HepG2 (cell line): ENCODE data around the gene APOL5. TPM values are rescaled to one million over a fixed set of nuclear protein-coding genes. Genes with fewer than 3 reads are reported as not detected.

Experiments
- ATAC-seq: fragments of 200-7000 bp; cut with Tn5 transposase; 3 replicates; pipeline ENCODE4 v1.9.1; 2020; ENCODE audit warnings: mild to moderate bottlenecking, moderate library complexity
- BruUV-seq: library from RNA; stranded (reverse); fragments of 400-500 nt; replicated peaks from 2 replicates; lab custom pipeline; 2021; lab: Mats Ljungman, UMichigan
- CTCF ChIA-PET: fragments of 300-600 bp; formaldehyde crosslinking; extraction: SDS; loops from one replicate; lab custom pipeline; 2021; ENCODE audit warnings: low total read pairs, inconsistent platforms, low intra/inter-chr PET ratio; lab: Yijun Ruan, JAX
- POLR2A ChIA-PET: fragments of 350-600 bp; sonication (Branson Sonifier 250); formaldehyde crosslinking; loops from one replicate; lab custom pipeline; 2020; ENCODE audit warnings: antibody characterized with exemption, inconsistent platforms; lab: Yijun Ruan, JAX
- DNase-seq: peaks from one replicate; pipeline ENCODE4 v3.0.0-alpha.2; 2015; ENCODE audit warnings: low spot score
- FAIRE-seq: peaks from 3 replicates; lab custom pipeline; 2011; peaks lifted over from hg19 to GRCh38; lab: Jason Lieb, UNC
- H2AFZ ChIP-seq: one replicate; pipeline ENCODE4 v1.6.1; 2011; ENCODE audit warnings: low read length, inconsistent platforms
- H3K27ac ChIP-seq: fragments of 300-600 bp; 3 replicates; pipeline ENCODE4 v1.8.0; 2011; ENCODE audit warnings: mixed run types, mild to moderate bottlenecking, mixed read lengths, low read length, inconsistent platforms; ENCODE audit not compliant: insufficient read depth; ENCODE audit errors: extremely low read length
- H3K27me3 ChIP-seq, 2 experiments: fragments of 200-600 bp in 1 of 2; 2 replicates in 1 of 2; 3 replicates in 1 of 2; pipeline versions ENCODE4 v1.6.0 to v1.8.0; 2011; ENCODE audit warnings: low read length in 2 of 2, mild to moderate bottlenecking in 2 of 2, moderate library complexity in 2 of 2, inconsistent platforms in 1 of 2; ENCODE audit not compliant: insufficient read depth in 2 of 2, control insufficient read depth in 1 of 2
- H3K36me3 ChIP-seq, 2 experiments: fragments of 200-600 bp in 1 of 2; replicated peaks in 1 of 2; 2 replicates in 1 of 2; 3 replicates in 1 of 2; pipeline versions ENCODE4 v1.5.1 to v1.8.0; 2011; ENCODE audit warnings: low read length in 2 of 2, inconsistent platforms in 1 of 2; ENCODE audit not compliant: insufficient read depth in 2 of 2, control insufficient read depth in 1 of 2
- H3K4me1 ChIP-seq: 2 replicates; pipeline ENCODE4 v1.5.1; 2012; ENCODE audit warnings: low read length, inconsistent platforms; ENCODE audit not compliant: insufficient read depth
- H3K4me2 ChIP-seq: 2 replicates; pipeline ENCODE4 v1.6.0; 2011; ENCODE audit warnings: low read depth, low read length, inconsistent platforms
- H3K4me3 ChIP-seq, 3 experiments: fragments of 200-600 bp in 1 of 3; sonication (generic), shearing (Covaris generic) in 1 of 3; replicated peaks in 1 of 3; 2 replicates each; pipeline ENCODE4 v1.5.1; 2011 to 2016; ENCODE audit warnings: low read length in 3 of 3, inconsistent platforms in 2 of 3, low read depth in 2 of 3, mild to moderate bottlenecking in 2 of 3, control low read depth in 1 of 3, mixed read lengths in 1 of 3; ENCODE audit not compliant: insufficient read depth in 1 of 3
- H3K79me2 ChIP-seq: one replicate; pipeline ENCODE4 v1.6.1; 2011; ENCODE audit warnings: low read length, inconsistent platforms; ENCODE audit not compliant: insufficient read depth
- H3K9ac ChIP-seq: 2 replicates; pipeline ENCODE4 v1.6.0; 2011; ENCODE audit warnings: mild to moderate bottlenecking, low read depth, low read length, inconsistent platforms; ENCODE audit not compliant: insufficient read depth
- H3K9me3 ChIP-seq: 2 replicates; pipeline ENCODE4 v1.5.1; 2012; ENCODE audit warnings: mild to moderate bottlenecking, low read length
- H4K20me1 ChIP-seq: 2 replicates; pipeline ENCODE4 v1.6.0; 2011; ENCODE audit warnings: inconsistent platforms, mild to moderate bottlenecking, low read length, moderate library complexity; ENCODE audit not compliant: insufficient read depth
- CTCF ChIP-seq: sonication (generic); formaldehyde crosslinking; IDR thresholded peaks from 2 replicates; pipeline ENCODE4 v1.5.0; 2020; ENCODE audit warnings: mild to moderate bottlenecking, missing genetic modification reagents, moderate library complexity
- GLI4 ChIP-seq: sonication (generic); formaldehyde crosslinking; IDR thresholded peaks from 2 replicates; pipeline ENCODE4 v1.5.1; 2020; ENCODE audit warnings: missing genetic modification reagents, mild to moderate bottlenecking, moderate library complexity, borderline replicate concordance
- MAFF ChIP-seq: IDR thresholded peaks from 2 replicates; pipeline ENCODE4 v1.6.1; 2011; ENCODE audit warnings: low read depth, low read length, improper control_type of control experiment
- MAFK ChIP-seq, 2 experiments: IDR thresholded peaks in 1 of 2; conservative IDR thresholded peaks in 1 of 2; 2 replicates each; pipeline ENCODE4 v1.6.1; 2011; ENCODE audit warnings: improper control_type of control experiment in 2 of 2, low read length in 2 of 2
- SMC3 ChIP-seq: IDR thresholded peaks from 2 replicates; pipeline ENCODE4 v1.6.1; 2011; ENCODE audit warnings: low read length, improper control_type of control experiment
- STAG1 ChIP-seq: sonication (generic); formaldehyde crosslinking; IDR thresholded peaks from 2 replicates; pipeline ENCODE4 v1.4.0; 2020; ENCODE audit warnings: missing genetic modification reagents
- ZNF282 ChIP-seq: fragments of 450-650 bp; IDR thresholded peaks from 2 replicates; pipeline ENCODE4 v1.6.1; 2018; ENCODE audit not compliant: partially characterized antibody
- WGBS: methylation state at CpG from one replicate; pipeline ENCODE4 v1.1.6; 2017; ENCODE audit warnings: low lambda C conversion rate; 5-methylcytosine and 5-hydroxymethylcytosine counted together
- in situ Hi-C: cut with HindIII; loops from 2 replicates; pipeline ENCODE4 v1.10.0; 2017; ENCODE audit warnings: low pct_unique_long_range_greater_than_20kb; ENCODE audit not compliant: extremely low pct_ligation_motif_present
- intact Hi-C: fragments of 100-400 bp; cut with micrococcal nuclease; formaldehyde crosslinking; loops from one replicate; pipeline ENCODE4 v1.10.0; 2022; ENCODE audit not compliant: unreplicated experiment
- polyA plus RNA-seq, 8 experiments: library from polyadenylated mRNA; depleted of rRNA in 3 of 8; stranded (reverse) in 7 of 8; unstranded in 1 of 8; fragments of >200 nt; fragmentation: Illumina TruSeq in 4 of 8; extraction: Trizol in 4 of 8; gene quantifications; 2 replicates each; pipeline versions ENCODE4 v1.2.1 to v1.2.3, GENCODE V29; 2011 to 2016; ENCODE audit warnings: low read depth in 4 of 8, missing spikeins in 1 of 8, mixed read lengths in 1 of 8; ENCODE audit not compliant: insufficient read depth in 1 of 8
- total RNA-seq, 5 experiments: library from RNA; depleted of rRNA; stranded (reverse); fragments of >200 nt; fragmentation: Illumina TruSeq; extraction: Trizol; gene quantifications; 2 replicates each; pipeline ENCODE4 v1.2.3, GENCODE V29; 2016; ENCODE audit warnings: low read depth in 1 of 5
- TF ChIP-seq, protein P1 (sequence below): sonication (generic); formaldehyde crosslinking; IDR thresholded peaks from 2 replicates; pipeline ENCODE4 v1.5.0; 2020; ENCODE audit warnings: missing genetic modification reagents

APOL5 gene
- total and polyA plus RNA-seq, 2 of the 13 experiments (the other 11 are each of a cell fraction or from before 2014, with no cell fraction given): not detected

GRCh38 chr22:35684270-35684700 lies 33.4 kb upstream of the APOL5 start:
- WGBS: 7% methylated on average over 3 of the region's 3 CpGs
- FAIRE-seq (no peak), DNase-seq (peak; percentile 19), ATAC-seq (no peak; the same call in 1 of the 3 replicates)
- Histone ChIP-seq H3K27ac (no peak overlapping the region), H3K4me3 (no peak overlapping the region), H3K36me3 (no peaks in the 10 kb centered on the region), H4K20me1 (no peaks in the 10 kb centered on the region), H3K4me2 (no peak overlapping the region), H3K4me1 (peaks cover 14% of the 10 kb centered on the region), H3K9ac (no peak overlapping the region), H3K9me3 (0 out of 2 replicates have a peak, but pooled peaks cover 5% of the 10 kb centered on the region), H2AFZ (no peak overlapping the region), H3K27me3 (no peaks in the 10 kb centered on the region), H3K79me2 (no peaks in the 10 kb centered on the region)
- intact Hi-C loops: no loop called here
- in situ Hi-C loops: no loop called here
- POLR2A ChIA-PET: no interaction called here
- CTCF ChIA-PET: no interaction called here
- TF ChIP-seq MAFK (conservative IDR thresholded peaks at IDR 0.05 in 1 of 2, IDR thresholded peaks at IDR 0.05 in 1 of 2; ENCODE audit: low read length in 2 of 2): peak; percentile 37 to 55
- peak; percentile 47 for TF ChIP-seq STAG1 (CRISPR knock-in tag)
- TF ChIP-seq CTCF (CRISPR knock-in tag): peak; percentile 65
- no peak for TF ChIP-seq ZNF282
- TF ChIP-seq GLI4 (CRISPR knock-in tag): no peak
- 0 out of 2 replicates have a peak, but pooled peaks have one; percentile 16 for TF ChIP-seq MAFF
- TF ChIP-seq SMC3: peak; percentile 28; the same call in 1 of the 2 replicates
- TF ChIP-seq, protein P1, sequence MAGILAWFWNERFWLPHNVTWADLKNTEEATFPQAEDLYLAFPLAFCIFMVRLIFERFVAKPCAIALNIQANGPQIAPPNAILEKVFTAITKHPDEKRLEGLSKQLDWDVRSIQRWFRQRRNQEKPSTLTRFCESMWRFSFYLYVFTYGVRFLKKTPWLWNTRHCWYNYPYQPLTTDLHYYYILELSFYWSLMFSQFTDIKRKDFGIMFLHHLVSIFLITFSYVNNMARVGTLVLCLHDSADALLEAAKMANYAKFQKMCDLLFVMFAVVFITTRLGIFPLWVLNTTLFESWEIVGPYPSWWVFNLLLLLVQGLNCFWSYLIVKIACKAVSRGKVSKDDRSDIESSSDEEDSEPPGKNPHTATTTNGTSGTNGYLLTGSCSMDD: no peak
- BruUV-seq: no TSS peak
